Small intestine (tissue), 7 donors: Measurements from ENCODE around the gene PTPRJ. TPM values are rescaled to one million over a fixed set of nuclear protein-coding genes. Genes with fewer than 3 reads are reported as not detected.

ENCODE experiments used
- DNase-seq, 2 donors: peaks; one replicate each; pipeline versions ENCODE4 v3.0.0 to v3.0.0-alpha.2; 2013
- FAIRE-seq: peaks from 2 replicates; lab custom pipeline; 2012; peaks lifted over from hg19 to GRCh38; lab: Jason Lieb, UNC
- H3K27ac ChIP-seq, 3 donors: one replicate each; pipeline ENCODE4 v1.5.1; 2013; ENCODE audit warnings: low read length in 2 of 3, mild to moderate bottlenecking in 2 of 3, control low read depth in 1 of 3, inconsistent platforms in 1 of 3, low read depth in 1 of 3, moderate library complexity in 1 of 3
- H3K27me3 ChIP-seq, 3 donors: one replicate each; pipeline ENCODE4 v1.6.1; 2013; ENCODE audit warnings: low read length in 3 of 3, inconsistent platforms in 1 of 3; ENCODE audit not compliant: control insufficient read depth in 3 of 3, insufficient read depth in 3 of 3
- H3K36me3 ChIP-seq, 3 donors: one replicate each; pipeline ENCODE4 v1.6.1; 2013; ENCODE audit warnings: low read length in 3 of 3, inconsistent platforms in 1 of 3, low read depth in 1 of 3, mild to moderate bottlenecking in 1 of 3, moderate library complexity in 1 of 3; ENCODE audit not compliant: control insufficient read depth in 3 of 3, insufficient read depth in 2 of 3
- H3K4me1 ChIP-seq, 3 donors: one replicate each; pipeline ENCODE4 v1.6.1; 2013; ENCODE audit warnings: low read length in 2 of 3, inconsistent platforms in 1 of 3, low read depth in 1 of 3, mild to moderate bottlenecking in 1 of 3, moderate library complexity in 1 of 3; ENCODE audit not compliant: control insufficient read depth in 3 of 3, insufficient read depth in 2 of 3
- H3K4me3 ChIP-seq, 3 donors: one replicate each; pipeline ENCODE4 v1.5.1; 2013; ENCODE audit warnings: low read length in 3 of 3, control low read depth in 1 of 3, inconsistent platforms in 1 of 3, low read depth in 1 of 3, mild to moderate bottlenecking in 1 of 3, moderate library complexity in 1 of 3
- H3K9me3 ChIP-seq, 2 donors: one replicate each; pipeline ENCODE4 v1.6.1; 2013; ENCODE audit warnings: low read depth in 1 of 2, low read length in 1 of 2; ENCODE audit not compliant: control insufficient read depth in 2 of 2, insufficient read depth in 1 of 2
- WGBS, 3 donors: extraction: QIAGEN DNeasy Blood & Tissue Kit; methylation state at CpG; one replicate each; pipeline ENCODE4 v1.1.7; 2013; 5-methylcytosine and 5-hydroxymethylcytosine counted together
- polyA plus RNA-seq, 4 donors: library from polyadenylated mRNA; stranded (reverse) in 3 of 4; unstranded in 1 of 4; fragments of 200-250 nt in 3 of 4; fragments of 120-200 nt in 1 of 4; gene quantifications; one replicate each; pipeline versions ENCODE4 v1.2.1 to v1.2.3, GENCODE V29; 2013
- donor health status: healthy with polysubstance abuse.
- donor health status: control.
- donor health status: control.
- donor health status: Bipolar disorder and iron deficiency.
- donor health status: healthy.

The PTPRJ gene
- polyA plus RNA-seq, 4 donors = 4.9 to 31.4 (median 7.3) TPM

- Histone ChIP-seq H3K9me3 (no peaks in the 10 kb centered on the region), H3K27ac (no peak overlapping the region), H3K27me3 (no peaks in the 10 kb centered on the region), H3K4me1 (peaks cover 0 to 9% (median 6%) of the 10 kb centered on the region in 3 donors), H3K4me3 (no peak overlapping the region), H3K36me3 (peaks cover 0 to 12% (median 0%) of the 10 kb centered on the region in 3 donors)
- 81 to 90% (median 82%) methylated on average over 3 of the region's 3 CpGs for WGBS, 3 donors
- DNase-seq (no peak), FAIRE-seq (no peak)
These were observed 82.3 kb downstream of the PTPRJ start for GRCh38 chr11:48062649-48063048.

GRCh38 chr11:48063424-48063978 lies 83.1 kb downstream of the PTPRJ start:
- 48 to 77% (median 70%) methylated on average over 2 of the region's 2 CpGs for WGBS, 3 donors
- no peak for FAIRE-seq

GRCh38 chr11:48064306-48064705 lies 83.9 kb downstream of the PTPRJ start:
- H3K9me3 ChIP-seq = no peaks in the 10 kb centered on the region
- peaks cover 0 to 11% (median 0%) of the 10 kb centered on the region in 3 donors for H3K36me3 ChIP-seq
- 55 to 88% (median 88%) methylated on average over 8 of the region's 8 CpGs for WGBS, 3 donors
- DNase-seq = no peak
- H3K4me3 ChIP-seq = no peak overlapping the region
- peak overlapping the region in 2 of 3 donors; percentile 28 to 58 for H3K27ac ChIP-seq
- FAIRE-seq = no peak
- H3K4me1 ChIP-seq = peaks cover 0 to 9% (median 0%) of the 10 kb centered on the region in 3 donors
- no peaks in the 10 kb centered on the region for H3K27me3 ChIP-seq

More at GRCh38 chr11:48063424-48063978, 83.1 kb downstream of the PTPRJ start:
- peak in 1 of 2 donors; percentile 34 for DNase-seq
- no peak overlapping the region for H3K4me3 ChIP-seq
- no peaks in the 10 kb centered on the region for H3K9me3 ChIP-seq
- peaks cover 0 to 12% (median 0%) of the 10 kb centered on the region in 3 donors for H3K36me3 ChIP-seq
- H3K27me3 ChIP-seq = no peaks in the 10 kb centered on the region
- peak overlapping the region in 1 of 3 donors; percentile 59 for H3K27ac ChIP-seq
- peaks cover 0 to 9% (median 1%) of the 10 kb centered on the region in 3 donors for H3K4me1 ChIP-seq

- Histone ChIP-seq H3K27me3 (no peaks in the 10 kb centered on the region), H3K27ac (peak overlapping the region in 1 of 3 donors; percentile 17), H3K9me3 (no peaks in the 10 kb centered on the region), H3K36me3 (peaks cover 0 to 15% (median 0%) of the 10 kb centered on the region in 3 donors), H3K4me1 (peaks cover 0 to 5% (median 2%) of the 10 kb centered on the region in 3 donors), H3K4me3 (no peak overlapping the region)
- WGBS, 3 donors = 73 to 89% (median 80%) methylated on average over 10 of the region's 10 CpGs
- FAIRE-seq = no peak
- no peak for DNase-seq
These were observed 86.8 kb downstream of the PTPRJ start for GRCh38 chr11:48066881-48067800.

GRCh38 chr11:48073031-48073861 lies 92.9 kb downstream of the PTPRJ start:
- Histone ChIP-seq H3K27me3 (no peaks in the 10 kb centered on the region), H3K9me3 (no peaks in the 10 kb centered on the region), H3K36me3 (peaks cover 0 to 24% (median 0%) of the 10 kb centered on the region in 3 donors), H3K27ac (no peak overlapping the region), H3K4me3 (no peak overlapping the region), H3K4me1 (peaks cover 0 to 3% (median 0%) of the 10 kb centered on the region in 3 donors)
- FAIRE-seq = no peak
- WGBS, 3 donors = 78 to 81% (median 81%) methylated on average over 8 of the region's 8 CpGs
- DNase-seq = no peak

GRCh38 chr11:48074425-48075181 lies 94.2 kb downstream of the PTPRJ start:
- Histone ChIP-seq H3K27me3 (no peaks in the 10 kb centered on the region), H3K4me1 (peaks cover 0 to 3% (median 0%) of the 10 kb centered on the region in 3 donors), H3K4me3 (no peak overlapping the region), H3K36me3 (peaks cover 0 to 22% (median 0%) of the 10 kb centered on the region in 3 donors), H3K9me3 (no peaks in the 10 kb centered on the region), H3K27ac (no peak overlapping the region)
- 62 to 72% (median 68%) methylated on average over 3 of the region's 3 CpGs for WGBS, 3 donors
- FAIRE-seq (no peak), DNase-seq (no peak)

- FAIRE-seq (no peak), DNase-seq (no peak)
- H3K27ac ChIP-seq = no peak overlapping the region
- no peaks in the 10 kb centered on the region for H3K27me3 ChIP-seq
- H3K36me3 ChIP-seq = peaks cover 0 to 22% (median 0%) of the 10 kb centered on the region in 3 donors
- no peak overlapping the region for H3K4me3 ChIP-seq
- H3K9me3 ChIP-seq = no peaks in the 10 kb centered on the region
- 96 to 98% (median 98%) methylated on average over 7 of the region's 7 CpGs for WGBS, 3 donors
- H3K4me1 ChIP-seq = peaks cover 0 to 3% (median 0%) of the 10 kb centered on the region in 3 donors
These were observed 95.3 kb downstream of the PTPRJ start for GRCh38 chr11:48075637-48076036.
